ENCODE results near the gene MGST1.
A peak's percentile ranks its signal among the peaks of the same experiment; 100 is the strongest.
"Not testable (repeated sequence)": the region's sequence is repeated elsewhere in the genome, so short reads cannot be mapped to it uniquely, and the experiment has no call there.

Gene MGST1

DNA sequence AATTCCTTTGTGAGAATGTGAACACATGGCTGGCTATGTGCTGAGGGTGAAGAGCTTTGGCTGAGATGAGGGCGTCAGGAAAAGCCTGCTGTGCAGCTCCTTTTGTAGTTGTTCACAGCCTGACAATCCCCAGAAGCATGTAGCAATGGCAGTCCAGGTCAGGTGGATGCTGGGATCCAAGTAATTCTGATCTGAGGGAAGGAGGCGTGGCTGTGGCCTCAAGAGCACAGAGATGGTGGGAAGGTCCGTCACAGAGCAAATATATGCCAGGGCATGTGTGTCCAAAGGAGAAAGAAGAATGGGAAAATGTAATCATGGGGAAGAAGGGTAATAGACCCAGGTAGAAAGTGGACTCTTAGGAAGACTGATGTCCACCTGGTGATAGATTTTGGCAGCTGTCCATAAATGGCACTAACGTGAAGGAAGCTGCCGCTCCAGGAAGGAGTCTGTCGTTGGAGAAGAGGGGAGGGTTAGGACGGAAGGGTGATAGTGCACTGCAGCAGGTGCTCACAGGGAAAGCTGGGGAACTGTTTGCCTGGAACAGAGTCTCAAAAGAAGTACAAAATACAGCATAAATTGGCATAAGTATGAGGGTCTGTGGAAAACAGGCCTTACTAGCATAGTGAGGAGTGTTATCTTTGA lies 13.8 kb downstream of the MGST1 start:
- DNase-seq (ENCODE audit: low read depth): no peak
- TF ChIP-seq CTCF (conservative IDR thresholded peaks at IDR 0.05; ENCODE audit: control insufficient read depth, insufficient read depth, low read depth, low read length): no peak
- H3K4me3 ChIP-seq (ENCODE audit: control insufficient read depth, low read depth, low read length): no peak overlapping the region

DNA sequence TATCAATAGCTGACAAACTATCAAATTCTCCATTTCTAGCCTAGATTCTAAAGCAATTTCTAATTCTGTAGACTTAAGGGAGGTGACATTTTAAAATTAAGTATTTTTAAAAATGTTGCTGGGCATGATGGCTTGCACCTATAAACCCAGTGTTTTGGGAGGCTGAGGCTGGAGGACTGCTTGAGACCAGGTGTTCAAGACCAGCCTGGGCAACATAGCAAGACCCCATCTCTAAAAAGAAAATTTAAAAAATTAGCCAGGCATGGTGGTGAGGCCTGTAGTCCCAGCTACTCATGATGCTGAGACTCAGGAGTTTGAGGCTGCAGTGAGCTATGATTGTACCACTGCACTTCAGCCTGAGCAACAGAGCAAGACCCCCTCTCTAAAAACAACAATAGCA lies 15.1 kb downstream of the MGST1 start:
- no peak for DNase-seq (ENCODE audit: low read depth)
- no peak overlapping the region for H3K4me3 ChIP-seq (ENCODE audit: control insufficient read depth, low read depth, low read length)
- TF ChIP-seq CTCF (conservative IDR thresholded peaks at IDR 0.05; ENCODE audit: control insufficient read depth, insufficient read depth, low read depth, low read length): no peak

GRCh38 chr12:16369156-16369555 lies 21.7 kb downstream of the MGST1 start:
- no peak for TF ChIP-seq CTCF (conservative IDR thresholded peaks at IDR 0.05; ENCODE audit: control insufficient read depth, insufficient read depth, low read depth, low read length)
- no peak overlapping the region for H3K4me3 ChIP-seq (ENCODE audit: control insufficient read depth, low read depth, low read length)
- DNase-seq (ENCODE audit: low read depth): peak; percentile 59

DNA sequence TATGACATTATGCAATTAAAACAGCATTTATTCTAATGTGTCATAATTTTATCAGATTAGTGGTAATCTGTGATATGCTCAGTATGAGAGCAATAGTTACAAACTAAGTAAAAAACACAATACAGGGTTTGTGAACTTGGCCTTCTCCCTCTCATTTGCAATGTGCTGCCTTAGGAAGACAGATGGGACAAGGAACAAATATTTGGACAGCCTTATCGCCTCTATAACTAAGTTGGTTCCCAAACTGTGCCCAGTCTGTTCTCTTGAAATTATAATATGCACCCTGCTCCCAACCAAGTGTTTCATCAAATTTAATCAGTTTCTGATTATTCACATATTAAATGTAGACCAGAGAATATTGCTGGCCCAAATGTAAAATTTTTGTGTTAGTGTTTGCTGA lies 22.7 kb downstream of the MGST1 start:
- TF ChIP-seq CTCF (conservative IDR thresholded peaks at IDR 0.05; ENCODE audit: control insufficient read depth, insufficient read depth, low read depth, low read length): no peak
- H3K4me3 ChIP-seq (ENCODE audit: control insufficient read depth, low read depth, low read length): no peak overlapping the region
- DNase-seq (ENCODE audit: low read depth): no peak

DNA sequence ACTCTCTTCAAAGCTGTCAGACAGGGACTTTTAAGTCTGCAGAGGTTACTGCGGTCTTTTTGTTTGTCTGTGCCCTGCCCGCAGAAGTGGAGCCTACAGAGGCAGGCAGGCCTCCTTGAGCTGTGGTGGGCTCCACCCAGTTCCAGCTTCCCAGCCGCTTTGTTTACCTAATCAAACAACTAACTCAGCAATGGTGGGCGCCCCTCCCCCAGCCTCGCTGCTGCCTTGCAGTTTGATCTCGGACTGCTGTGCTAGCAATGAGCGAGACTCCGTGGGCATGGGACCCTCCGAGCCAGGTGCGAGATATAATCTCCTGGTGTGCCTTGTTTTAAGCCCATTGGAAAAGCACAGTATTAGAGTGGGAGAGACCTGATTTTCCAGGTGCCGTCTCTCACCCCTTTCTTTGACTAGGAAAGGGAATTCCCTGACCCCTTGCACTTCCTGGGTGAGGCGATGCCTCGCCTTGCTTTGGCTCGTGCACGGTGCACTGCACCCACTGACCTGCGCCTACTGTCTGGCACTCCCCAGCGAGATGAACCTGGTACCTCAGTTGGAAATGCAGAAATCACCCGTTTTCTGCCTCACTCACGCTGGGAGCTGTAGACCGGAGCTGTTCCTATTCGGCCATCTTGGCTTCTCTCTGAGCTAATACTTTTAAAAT lies 35.3 kb downstream of the MGST1 start:
- DNase-seq (ENCODE audit: low read depth): not testable (repeated sequence)

GRCh38 chr12:16384732-16385131 lies 37.3 kb downstream of the MGST1 start:
- no peak overlapping the region for H3K4me3 ChIP-seq (ENCODE audit: control insufficient read depth, low read depth, low read length)
- TF ChIP-seq CTCF (conservative IDR thresholded peaks at IDR 0.05; ENCODE audit: control insufficient read depth, insufficient read depth, low read depth, low read length): no peak
- DNase-seq (ENCODE audit: low read depth): no peak

More for the DNA sequence above, 35.3 kb downstream of the MGST1 start:
- H3K4me3 ChIP-seq (ENCODE audit: control insufficient read depth, low read depth, low read length): not testable (repeated sequence)

GRCh38 chr12:16385782-16386646 lies 38.6 kb downstream of the MGST1 start:
- TF ChIP-seq CTCF (conservative IDR thresholded peaks at IDR 0.05; ENCODE audit: control insufficient read depth, insufficient read depth, low read depth, low read length): peak; percentile 54
- no peak overlapping the region for H3K4me3 ChIP-seq (ENCODE audit: control insufficient read depth, low read depth, low read length)
- DNase-seq (ENCODE audit: low read depth): peak; percentile 77
